ENCODE data around the gene PLCB3.

- TF ChIP-seq CTCF (IDR thresholded peaks at IDR 0.05) (no peak), POLR2A (IDR thresholded peaks at IDR 0.05) (no peak)
These were observed 37.8 kb downstream of the PLCB3 start for GRCh38 chr11:64289002-64289564.

All from right lobe of liver (tissue), 4 donors.